PC-9 (cell line): Measurements from ENCODE around the gene ASZ1. TPM values are rescaled to one million over a fixed set of nuclear protein-coding genes. Genes with fewer than 3 reads are reported as not detected.

Experiments
- BruUV-seq: library from RNA; stranded (reverse); fragments of 400-500 nt; replicated peaks from 2 replicates; lab custom pipeline; 2021; lab: Mats Ljungman, UMichigan
- CTCF ChIA-PET: fragments of 300-600 bp; sonication (Branson Sonifier 250); formaldehyde crosslinking; loops from one replicate; lab custom pipeline; 2022; ENCODE audit warnings: antibody characterized with exemption; lab: Charles Lee
- POLR2A ChIA-PET: fragments of 300-600 bp; sonication (Branson Sonifier 250); formaldehyde crosslinking; loops from one replicate; lab custom pipeline; 2022; ENCODE audit warnings: antibody characterized with exemption; ENCODE audit not compliant: unreplicated experiment; lab: Charles Lee
- DNase-seq, 2 experiments: peaks; one replicate each; pipeline versions ENCODE4 v3.0.0 to v3.0.0-alpha.2; 2015 to 2022; ENCODE audit warnings: mixed read lengths in 1 of 2
- H2AFZ ChIP-seq: fragments of 200-600 bp; sonication (generic); 2 replicates; pipeline ENCODE4 v1.8.1; 2017; ENCODE audit warnings: antibody characterized with exemption
- H3F3A ChIP-seq: fragments of 200-600 bp; sonication (generic); 2 replicates; pipeline ENCODE4 v1.8.1; 2017; ENCODE audit warnings: antibody characterized with exemption, mild to moderate bottlenecking, low read depth; ENCODE audit not compliant: insufficient read depth
- H3K27ac ChIP-seq: fragments of 200-600 bp; sonication (generic); 2 replicates; pipeline ENCODE4 v1.6.1; 2016; ENCODE audit warnings: mixed run types
- H3K27me3 ChIP-seq: fragments of 200-600 bp; sonication (generic); 2 replicates; pipeline ENCODE4 v1.6.1; 2016; ENCODE audit warnings: low read depth, mixed run types; ENCODE audit not compliant: insufficient read depth
- H3K36me3 ChIP-seq: fragments of 200-600 bp; sonication (generic); 2 replicates; pipeline ENCODE4 v1.6.1; 2016; ENCODE audit warnings: low read depth, mixed run types
- H3K4me1 ChIP-seq: fragments of 200-600 bp; sonication (generic); replicated peaks from 2 replicates; pipeline ENCODE4 v1.6.1; 2016; ENCODE audit warnings: mixed run types; ENCODE audit not compliant: insufficient read depth
- H3K4me2 ChIP-seq: fragments of 200-600 bp; sonication (generic); 2 replicates; pipeline ENCODE4 v1.6.1; 2017; ENCODE audit warnings: mixed run types
- H3K4me3 ChIP-seq: fragments of 200-600 bp; sonication (generic); 2 replicates; pipeline ENCODE4 v1.6.1; 2016; ENCODE audit warnings: mixed run types
- H3K79me2 ChIP-seq: fragments of 200-600 bp; sonication (generic); 2 replicates; pipeline ENCODE4 v1.6.1; 2017; ENCODE audit warnings: low read depth, mixed run types
- H3K9me2 ChIP-seq: fragments of 200-600 bp; sonication (generic); 2 replicates; pipeline ENCODE4 v1.8.1; 2017; ENCODE audit warnings: mild to moderate bottlenecking; ENCODE audit not compliant: insufficient read depth
- H3K9me3 ChIP-seq: fragments of 200-600 bp; sonication (generic); 2 replicates; pipeline ENCODE4 v1.8.1; 2016; ENCODE audit warnings: low read depth; ENCODE audit not compliant: insufficient read depth
- H4K20me1 ChIP-seq: fragments of 200-600 bp; sonication (generic); 2 replicates; pipeline ENCODE4 v1.8.1; 2017; ENCODE audit not compliant: insufficient read depth
- EZH2 ChIP-seq: fragments of 200-600 bp; sonication (generic); IDR thresholded peaks from 2 replicates; pipeline ENCODE4 v1.8.0; 2017; ENCODE audit warnings: antibody characterized with exemption, low read depth
- intact Hi-C: fragments of 100-400 bp; cut with micrococcal nuclease; formaldehyde crosslinking; loops from one replicate; pipeline ENCODE4 v1.10.0; 2022; ENCODE audit not compliant: unreplicated experiment
- total RNA-seq: library from RNA; stranded (reverse); gene quantifications from 2 replicates; pipeline ENCODE4 v1.2.3, GENCODE V29; 2021
- TF ChIP-seq, protein P1 (sequence below): fragments of 200-600 bp; sonication (generic); conservative IDR thresholded peaks from 2 replicates; pipeline ENCODE4 v1.6.1; 2017; ENCODE audit warnings: mixed run types, antibody characterized with exemption, mild to moderate bottlenecking, moderate library complexity

Gene ASZ1
- total RNA-seq, 1 experiment from 2014 or later: not detected

DNA sequence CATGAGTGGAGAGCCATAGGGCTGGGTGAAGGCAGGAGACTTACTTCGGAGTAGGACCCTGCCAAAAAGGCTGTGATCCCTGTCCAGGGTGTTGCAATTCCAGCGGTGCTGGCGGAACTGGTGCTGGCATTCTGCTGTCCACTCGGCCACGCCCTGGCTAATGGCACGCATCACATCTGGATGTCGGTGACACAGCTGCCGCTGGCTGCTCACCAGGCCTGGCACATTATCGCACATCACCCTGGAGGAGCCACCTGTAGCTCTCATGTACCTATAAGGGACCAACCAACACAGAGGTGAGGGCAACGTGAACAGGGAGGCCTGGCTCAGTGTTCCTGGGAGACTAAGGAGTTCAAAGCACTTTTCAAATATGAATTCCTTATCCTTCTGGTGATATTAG lies 106.8 kb downstream of the ASZ1 start:
- ChIA-PET CTCF (no interaction called here), POLR2A (no interaction called here)
- H3K27me3 ChIP-seq: no peaks in the 10 kb centered on the region
- DNase-seq: no peak
- no peaks in the 10 kb centered on the region for H3K36me3 ChIP-seq
- no peaks in the 10 kb centered on the region for H4K20me1 ChIP-seq
- no peaks in the 10 kb centered on the region for H3K9me3 ChIP-seq
- intact Hi-C loops: no loop called here
- no peaks in the 10 kb centered on the region for H3F3A ChIP-seq
- H3K4me1 ChIP-seq: no peaks in the 10 kb centered on the region
- H3K4me2 ChIP-seq: no peak overlapping the region
- BruUV-seq: no TSS peak
- H3K79me2 ChIP-seq: no peaks in the 10 kb centered on the region
- no peak overlapping the region for H2AFZ ChIP-seq
- no peak overlapping the region for H3K27ac ChIP-seq
- H3K4me3 ChIP-seq: no peak overlapping the region
- no peaks in the 10 kb centered on the region; the same call in 1 of the 2 replicates for H3K9me2 ChIP-seq
- TF ChIP-seq, protein P1, sequence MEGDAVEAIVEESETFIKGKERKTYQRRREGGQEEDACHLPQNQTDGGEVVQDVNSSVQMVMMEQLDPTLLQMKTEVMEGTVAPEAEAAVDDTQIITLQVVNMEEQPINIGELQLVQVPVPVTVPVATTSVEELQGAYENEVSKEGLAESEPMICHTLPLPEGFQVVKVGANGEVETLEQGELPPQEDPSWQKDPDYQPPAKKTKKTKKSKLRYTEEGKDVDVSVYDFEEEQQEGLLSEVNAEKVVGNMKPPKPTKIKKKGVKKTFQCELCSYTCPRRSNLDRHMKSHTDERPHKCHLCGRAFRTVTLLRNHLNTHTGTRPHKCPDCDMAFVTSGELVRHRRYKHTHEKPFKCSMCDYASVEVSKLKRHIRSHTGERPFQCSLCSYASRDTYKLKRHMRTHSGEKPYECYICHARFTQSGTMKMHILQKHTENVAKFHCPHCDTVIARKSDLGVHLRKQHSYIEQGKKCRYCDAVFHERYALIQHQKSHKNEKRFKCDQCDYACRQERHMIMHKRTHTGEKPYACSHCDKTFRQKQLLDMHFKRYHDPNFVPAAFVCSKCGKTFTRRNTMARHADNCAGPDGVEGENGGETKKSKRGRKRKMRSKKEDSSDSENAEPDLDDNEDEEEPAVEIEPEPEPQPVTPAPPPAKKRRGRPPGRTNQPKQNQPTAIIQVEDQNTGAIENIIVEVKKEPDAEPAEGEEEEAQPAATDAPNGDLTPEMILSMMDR: no peak
- no peak for TF ChIP-seq EZH2

DNA sequence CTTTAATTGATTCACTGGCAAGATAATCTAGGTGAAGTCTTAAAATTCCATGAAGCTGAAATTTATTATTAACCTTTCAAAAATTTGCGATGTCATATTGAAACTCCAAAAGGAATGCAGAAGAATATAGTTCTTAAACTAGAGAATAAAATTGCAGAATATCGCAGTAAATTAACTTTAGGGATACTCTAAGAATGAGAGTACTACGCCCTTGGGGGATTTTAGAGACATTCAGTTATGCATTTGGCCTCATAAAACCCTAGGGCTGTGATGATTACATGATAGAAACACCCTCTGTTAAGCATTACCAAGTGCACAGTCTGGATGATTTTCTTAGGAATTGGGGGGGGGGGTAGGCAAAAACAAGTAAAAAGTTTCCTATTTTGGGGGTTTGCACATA lies 108.1 kb downstream of the ASZ1 start:
- intact Hi-C loops: no loop called here
- Histone ChIP-seq H3K4me1 (no peaks in the 10 kb centered on the region), H3K4me2 (no peak overlapping the region), H3K27ac (no peak overlapping the region), H4K20me1 (no peaks in the 10 kb centered on the region), H2AFZ (no peak overlapping the region), H3K79me2 (no peaks in the 10 kb centered on the region), H3K4me3 (no peak overlapping the region), H3F3A (no peaks in the 10 kb centered on the region), H3K27me3 (no peaks in the 10 kb centered on the region), H3K36me3 (no peaks in the 10 kb centered on the region), H3K9me2 (no peaks in the 10 kb centered on the region; the same call in 1 of the 2 replicates), H3K9me3 (no peaks in the 10 kb centered on the region)
- BruUV-seq: no TSS peak
- CTCF ChIA-PET: interaction anchor here (0.6 kb wide), 1 partner anchor 397 kb away, joined by 3 read pairs; no protein-coding TSS in a partner anchor
- POLR2A ChIA-PET: no interaction called here
- TF ChIP-seq EZH2: no peak
- TF ChIP-seq, protein P1: no peak
- no peak for DNase-seq

DNA sequence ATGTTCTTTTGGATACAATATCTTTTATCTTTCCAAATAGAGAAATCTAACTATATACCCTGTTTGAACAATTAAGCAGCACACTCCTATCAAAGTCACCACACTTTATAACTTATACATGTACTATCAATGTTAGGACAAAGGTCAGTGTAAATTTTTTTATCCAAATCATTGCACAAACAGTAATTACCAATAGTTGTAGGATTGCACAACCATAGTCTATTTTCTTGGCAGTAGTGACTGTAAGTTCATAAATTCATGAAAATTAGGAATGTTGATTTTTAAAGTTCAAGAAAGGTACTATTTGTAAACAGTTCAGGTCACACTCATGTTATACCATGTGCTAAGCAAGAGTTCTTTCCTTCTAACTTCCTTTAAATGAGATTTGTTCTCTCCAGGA lies 113.7 kb downstream of the ASZ1 start:
- Histone ChIP-seq H3K36me3 (no peaks in the 10 kb centered on the region), H3K27ac (no peak overlapping the region), H3F3A (no peaks in the 10 kb centered on the region), H3K79me2 (no peaks in the 10 kb centered on the region), H3K27me3 (no peaks in the 10 kb centered on the region), H3K9me3 (no peaks in the 10 kb centered on the region), H3K4me1 (no peaks in the 10 kb centered on the region), H3K4me3 (no peak overlapping the region), H2AFZ (no peak overlapping the region), H3K9me2 (no peaks in the 10 kb centered on the region), H4K20me1 (no peaks in the 10 kb centered on the region), H3K4me2 (no peak overlapping the region)
- ChIA-PET POLR2A (no interaction called here), CTCF (no interaction called here)
- TF ChIP-seq, protein P1: no peak
- TF ChIP-seq EZH2: no peak
- no peak for DNase-seq
- no TSS peak for BruUV-seq
- intact Hi-C loops: no loop called here

Other genes starting within 250 kb of the ASZ1 start
- gene WNT2, start 104.4 kb downstream of the ASZ1 start, total RNA-seq: not detected in 2 replicates
- not detected in 2 replicates for gene CFTR, start 52.5 kb upstream of the ASZ1 start, total RNA-seq